ENCODE results near the gene CD300LG.
"Not testable (repeated sequence)": the region's sequence is repeated elsewhere in the genome, so short reads cannot be mapped to it uniquely, and the experiment has no call there.

The CD300LG gene

GRCh38 chr17:43846963-43847371 is at the start of gene CD300LG:
Gene CD300LG, plus strand, starts transcription at chr17:43847176. Its CDS starts 41 bp downstream, at chr17:43847217.
- DNase-seq = no peak

GRCh38 chr17:43798024-43798423 is 49.0 kb upstream of the CD300LG start:
- DNase-seq = not testable (repeated sequence)

DNA sequence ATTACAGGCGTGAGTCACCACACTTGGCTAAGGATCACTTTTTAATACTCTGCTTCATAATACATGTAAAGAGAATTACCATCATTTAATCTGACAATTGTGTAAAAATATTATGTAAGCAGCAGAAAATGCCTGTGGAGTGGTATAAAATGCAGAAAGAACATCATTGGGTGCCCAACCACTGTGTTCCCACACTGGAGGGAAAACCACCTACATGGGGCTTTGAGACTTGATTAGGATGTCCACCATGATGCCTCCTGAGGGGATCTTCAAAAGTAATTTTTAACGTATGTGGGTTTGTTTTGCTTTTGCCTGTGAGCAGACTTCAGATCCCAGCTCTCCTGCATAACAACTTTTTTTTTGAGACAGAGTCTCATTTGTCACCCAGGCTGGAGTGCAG is 47.9 kb upstream of the CD300LG start:
- no peak for DNase-seq

DNA sequence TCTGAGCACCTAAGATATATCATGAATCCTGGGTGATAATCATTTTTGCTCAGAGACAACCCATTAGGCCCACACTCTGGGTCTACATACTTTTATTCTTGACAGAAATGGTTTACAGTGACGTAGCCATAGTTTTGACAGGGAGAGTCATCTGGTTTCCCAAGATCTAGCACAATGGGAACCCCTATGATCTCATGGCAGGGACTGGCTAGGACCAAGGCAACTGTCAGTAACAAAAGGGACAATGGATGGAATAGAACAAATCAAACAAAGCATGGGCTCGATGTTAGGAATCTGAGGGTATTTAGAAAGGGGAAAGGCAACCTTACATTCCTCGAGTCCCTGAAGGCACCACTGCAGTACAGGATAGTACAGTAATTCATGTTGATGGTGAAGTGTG is 46.2 kb upstream of the CD300LG start:
- DNase-seq = no peak

DNA sequence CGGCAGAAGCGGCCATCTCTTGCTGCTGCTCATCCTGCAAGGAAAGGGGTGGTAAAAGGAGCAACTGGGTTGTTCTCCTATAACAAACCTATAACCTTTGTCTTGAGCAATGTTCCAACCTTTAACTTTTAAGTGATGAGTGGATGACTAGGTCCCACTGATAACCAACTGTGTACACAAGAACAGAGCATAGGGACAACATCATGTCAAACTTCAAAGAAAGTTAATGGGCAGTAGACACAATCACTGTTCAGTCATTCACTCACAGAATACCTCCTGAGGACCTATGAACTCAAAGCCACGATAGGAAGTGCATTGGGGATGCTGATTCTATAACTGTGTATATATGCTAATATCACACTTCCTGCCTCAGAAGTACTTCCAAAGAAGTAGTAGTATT is 45.1 kb upstream of the CD300LG start:
- no peak for DNase-seq

GRCh38 chr17:43803758-43804157 is 43.2 kb upstream of the CD300LG start:
- no peak for DNase-seq

- DNase-seq = no peak
These were observed 41.9 kb upstream of the CD300LG start for GRCh38 chr17:43805117-43805516.

DNA sequence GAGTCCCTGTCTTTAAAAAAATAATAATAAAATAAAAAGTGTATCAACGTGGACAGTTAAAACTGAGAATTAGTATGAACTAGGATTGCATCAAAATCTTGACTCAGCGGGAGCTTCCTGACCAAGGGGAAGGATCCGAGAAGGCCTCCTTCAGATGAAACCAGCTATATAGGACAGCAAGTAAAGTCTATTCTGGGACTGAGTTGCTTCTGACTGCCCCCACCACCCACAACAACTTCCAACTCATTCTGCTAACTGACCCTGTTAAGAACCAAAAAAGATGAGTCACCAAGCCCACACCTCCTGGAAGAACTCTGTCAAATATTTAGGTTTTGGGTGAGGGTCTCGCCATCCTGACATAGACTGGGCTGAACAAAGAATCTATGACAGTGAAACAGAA is 38.9 kb upstream of the CD300LG start:
- no peak for DNase-seq

- DNase-seq = no peak
These were observed 37.9 kb upstream of the CD300LG start for GRCh38 chr17:43809121-43809520.

- DNase-seq = no peak
These were observed 36.7 kb upstream of the CD300LG start for GRCh38 chr17:43810226-43810715.

GRCh38 chr17:43810823-43811222 is 36.2 kb upstream of the CD300LG start:
- no peak for DNase-seq

GRCh38 chr17:43812396-43813265 is 34.3 kb upstream of the CD300LG start:
- DNase-seq = no peak

GRCh38 chr17:43813386-43813785 is 33.6 kb upstream of the CD300LG start:
- DNase-seq = no peak

DNA sequence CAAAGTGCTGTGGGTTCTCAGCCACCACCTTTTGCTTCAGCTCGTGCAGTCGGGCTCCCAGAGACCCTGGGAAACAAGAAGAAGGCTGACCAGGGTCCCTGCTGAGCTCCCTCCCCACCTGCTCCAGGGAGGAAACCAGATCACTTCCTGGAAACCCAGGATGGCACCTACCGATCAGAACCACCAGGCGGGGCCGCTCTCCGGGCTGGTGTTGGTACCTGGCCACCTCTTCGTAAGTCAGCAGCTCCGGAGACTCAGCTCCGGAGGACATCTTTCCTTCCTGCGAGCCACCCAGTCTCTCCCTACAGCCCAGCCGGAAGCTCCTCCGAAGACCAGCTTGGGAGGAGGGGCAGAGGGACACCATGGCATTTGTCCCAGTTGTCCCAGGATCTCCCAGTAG is 33.0 kb upstream of the CD300LG start:
- no peak for DNase-seq

DNA sequence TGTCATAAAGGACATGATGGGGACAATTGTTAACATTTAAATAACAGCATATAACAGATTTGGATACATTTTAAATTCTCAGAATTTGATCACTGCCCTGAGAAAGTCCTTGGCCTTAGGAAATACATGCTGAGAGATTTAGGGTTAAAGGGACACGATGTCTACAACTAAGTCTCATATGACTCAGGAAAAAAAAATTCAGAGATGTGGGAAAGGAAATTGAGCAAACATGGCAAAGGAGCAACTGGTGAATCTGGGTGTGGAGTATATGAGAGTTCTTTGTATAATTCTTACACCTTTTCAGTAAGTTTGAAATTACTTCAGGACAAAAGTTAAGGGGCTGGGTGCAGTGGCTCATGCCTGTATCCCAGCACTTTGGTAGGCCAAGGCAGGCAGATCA is 32.3 kb upstream of the CD300LG start:
- no peak for DNase-seq

- no peak for DNase-seq
These were observed 30.3 kb upstream of the CD300LG start for GRCh38 chr17:43816336-43817320.

DNA sequence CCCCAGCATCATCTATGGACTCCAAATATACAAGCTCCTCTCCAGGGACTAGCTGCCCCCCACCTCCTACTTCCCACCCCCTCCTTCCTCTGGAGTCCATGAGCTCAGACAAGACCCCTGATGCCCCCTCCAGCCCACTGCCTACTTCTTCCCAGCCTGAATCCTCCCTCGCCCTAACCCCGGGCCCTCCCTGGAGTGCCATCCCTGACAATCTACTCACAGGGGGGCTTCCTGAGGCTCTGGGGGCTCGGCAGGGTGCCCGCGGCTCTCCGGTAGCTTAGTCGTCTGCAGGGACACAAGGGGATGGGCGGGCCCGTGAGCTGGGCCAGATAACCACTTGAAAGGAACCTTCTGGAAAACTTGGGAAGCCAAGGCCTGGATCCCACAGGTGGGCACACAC is 29.1 kb upstream of the CD300LG start:
- DNase-seq = no peak

- DNase-seq = no peak
These were observed 28.0 kb upstream of the CD300LG start for GRCh38 chr17:43818966-43819365.

- DNase-seq = no peak
These were observed 26.2 kb upstream of the CD300LG start for GRCh38 chr17:43820759-43821158.

- DNase-seq = no peak
These were observed 24.3 kb upstream of the CD300LG start for GRCh38 chr17:43822570-43823190.

- DNase-seq = no peak
These were observed 23.5 kb upstream of the CD300LG start for GRCh38 chr17:43823350-43824084.

GRCh38 chr17:43825567-43825966 is 21.4 kb upstream of the CD300LG start:
- DNase-seq = no peak

Measured in NCI-H510A (cell line).